Activated T-cell treated with anti-CD3 and anti-CD28 coated beads, Interleukin-2, amount 50 U/mL, for 48 hours (primary cell): ENCODE data around the gene CRIM1.

Source experiments
- DNase-seq, 2 experiments: peaks; one replicate each; pipeline ENCODE4 v3.0.0-alpha.2; 2020

Gene CRIM1

GRCh38 chr2:36534275-36534799, 178.8 kb downstream of the CRIM1 start:
- no peak for DNase-seq

- no peak for DNase-seq
These were observed 179.5 kb downstream of the CRIM1 start for GRCh38 chr2:36535099-36535498.

- no peak for DNase-seq
These were observed 181.2 kb downstream of the CRIM1 start for GRCh38 chr2:36536776-36537175.

- no peak for DNase-seq
These were observed 182.8 kb downstream of the CRIM1 start for GRCh38 chr2:36538335-36538734.

- no peak for DNase-seq
These were observed 184.1 kb downstream of the CRIM1 start for GRCh38 chr2:36539631-36540030.

- DNase-seq: no peak
These were observed 185.6 kb downstream of the CRIM1 start for GRCh38 chr2:36540986-36541754.

- DNase-seq: no peak
These were observed 186.5 kb downstream of the CRIM1 start for GRCh38 chr2:36541891-36542595.

GRCh38 chr2:36544638-36545338, 189.2 kb downstream of the CRIM1 start:
- no peak for DNase-seq

- DNase-seq: no peak
These were observed 190.4 kb downstream of the CRIM1 start for GRCh38 chr2:36545871-36546416.

GRCh38 chr2:36547906-36548305, 192.3 kb downstream of the CRIM1 start:
- DNase-seq: no peak

GRCh38 chr2:36549165-36549574, 193.6 kb downstream of the CRIM1 start:
- no peak for DNase-seq

GRCh38 chr2:36550006-36550405, 194.4 kb downstream of the CRIM1 start:
- DNase-seq: no peak

- no peak for DNase-seq
These were observed 198.1 kb downstream of the CRIM1 start for GRCh38 chr2:36553683-36554082.

GRCh38 chr2:36554531-36554930, 199.0 kb downstream of the CRIM1 start:
- no peak for DNase-seq

- DNase-seq: no peak
These were observed 200.2 kb downstream of the CRIM1 start for GRCh38 chr2:36555789-36556188.

- no peak for DNase-seq
These were observed 201.3 kb downstream of the CRIM1 start for GRCh38 chr2:36556842-36557241.

GRCh38 chr2:36559221-36559942, 203.8 kb downstream of the CRIM1 start:
- no peak for DNase-seq

GRCh38 chr2:36560726-36561125, 205.1 kb downstream of the CRIM1 start:
- DNase-seq: no peak

- DNase-seq: no peak
These were observed 205.8 kb downstream of the CRIM1 start for GRCh38 chr2:36561237-36561944.

GRCh38 chr2:36562240-36562639, 206.7 kb downstream of the CRIM1 start:
- no peak for DNase-seq

GRCh38 chr2:36562973-36563532, 207.5 kb downstream of the CRIM1 start:
- DNase-seq: no peak
